ENCODE measurements around the gene TMA7B.

TMA7B gene

GRCh38 chr22:40004836-40005235 lies 44.6 kb downstream of the TMA7B start:
- DNase-seq, result peak; percentile 71

GRCh38 chr22:40006641-40007040 lies 46.4 kb downstream of the TMA7B start:
- DNase-seq, result no peak

- DNase-seq, result no peak
Observed at GRCh38 chr22:40007853-40008710, 47.9 kb downstream of the TMA7B start.

GRCh38 chr22:40008726-40009291 lies 48.6 kb downstream of the TMA7B start:
- DNase-seq, result no peak

GRCh38 chr22:40009292-40009774 lies 49.1 kb downstream of the TMA7B start:
- DNase-seq, result no peak

GRCh38 chr22:40009951-40010671 lies 49.9 kb downstream of the TMA7B start:
- peak; percentile 79 for DNase-seq

GRCh38 chr22:40010746-40011145 lies 50.5 kb downstream of the TMA7B start:
- no peak for DNase-seq

All from NCI-H2171 (cell line).